H1 (cell line): ENCODE results near the gene ZMIZ1. TPM values are rescaled to one million over a fixed set of nuclear protein-coding genes. Genes with fewer than 3 reads are reported as not detected.

Source experiments
- CTCF ChIA-PET: fragments of 300-600 bp; sonication (Branson Sonifier 250); formaldehyde crosslinking; loops from one replicate; lab custom pipeline; 2021; ENCODE audit not compliant: partially characterized antibody; lab: Charles Lee
- POLR2A ChIA-PET: fragments of 300-600 bp; sonication (Branson Sonifier 250); formaldehyde crosslinking; loops from one replicate; lab custom pipeline; 2021; ENCODE audit warnings: inconsistent platforms; ENCODE audit not compliant: partially characterized antibody; lab: Charles Lee
- DNase-seq, 2 experiments: peaks; one replicate each; pipeline versions ENCODE4 v3.0.0 to v3.0.0-alpha.2; 2010 to 2022; ENCODE audit warnings: low spot score in 2 of 2, low read depth in 1 of 2, mixed read lengths in 1 of 2
- FAIRE-seq: peaks from 2 replicates; lab custom pipeline; 2011; peaks lifted over from hg19 to GRCh38; lab: Jason Lieb, UNC
- H2AFZ ChIP-seq: 2 replicates; pipeline ENCODE4 v1.8.1; 2012; ENCODE audit warnings: low read length, inconsistent platforms
- H2AK5ac ChIP-seq: 2 replicates; pipeline ENCODE4 v1.6.1; 2013; ENCODE audit warnings: low read depth, low read length
- H2BK120ac ChIP-seq: replicated peaks from 2 replicates; pipeline ENCODE3; 2013; ENCODE audit warnings: low read depth, low read length, inconsistent platforms
- H2BK12ac ChIP-seq: 2 replicates; pipeline ENCODE4 v1.6.1; 2013; ENCODE audit warnings: low read depth, low read length
- H2BK15ac ChIP-seq: 2 replicates; pipeline ENCODE4 v1.6.1; 2013; ENCODE audit warnings: low read length
- H2BK20ac ChIP-seq: 2 replicates; pipeline ENCODE4 v1.6.1; 2013; ENCODE audit warnings: low read length
- H2BK5ac ChIP-seq: 2 replicates; pipeline ENCODE4 v1.6.1; 2013; ENCODE audit warnings: low read depth, low read length
- H3K14ac ChIP-seq: 2 replicates; pipeline ENCODE4 v1.6.1; 2013; ENCODE audit warnings: inconsistent platforms; ENCODE audit not compliant: insufficient read length
- H3K18ac ChIP-seq: 2 replicates; pipeline ENCODE4 v1.6.1; 2013; ENCODE audit warnings: low read length; ENCODE audit errors: extremely low read depth
- H3K23ac ChIP-seq: 2 replicates; pipeline ENCODE4 v1.6.1; 2013; ENCODE audit warnings: inconsistent platforms; ENCODE audit not compliant: insufficient read length
- H3K23me2 ChIP-seq: 2 replicates; pipeline ENCODE4 v1.6.1; 2013; ENCODE audit warnings: low read depth, low read length
- H3K27ac ChIP-seq: 2 replicates; pipeline ENCODE4 v1.6.1; 2011; ENCODE audit warnings: low read depth, low read length, inconsistent platforms
- H3K27me3 ChIP-seq, 4 experiments: replicated peaks in 1 of 4; 1 replicate in 1 of 4; 2 replicates in 3 of 4; pipeline versions ENCODE4 v1.6.1 to v1.8.1; 2011 to 2013; ENCODE audit warnings: low read length in 3 of 4, mild to moderate bottlenecking in 3 of 4, inconsistent platforms in 2 of 4, mixed read lengths in 2 of 4, moderate library complexity in 1 of 4; ENCODE audit not compliant: control insufficient read depth in 3 of 4, insufficient read depth in 3 of 4; ENCODE audit errors: extremely low read depth in 1 of 4
- H3K36me3 ChIP-seq, 4 experiments: 2 replicates each; pipeline versions ENCODE4 v1.6.1 to v1.8.1; 2011 to 2013; ENCODE audit warnings: mild to moderate bottlenecking in 4 of 4, low read length in 3 of 4, moderate library complexity in 2 of 4, control low read depth in 1 of 4, inconsistent platforms in 1 of 4; ENCODE audit not compliant: insufficient read depth in 4 of 4, control insufficient read depth in 2 of 4
- H3K4ac ChIP-seq: replicated peaks from 2 replicates; pipeline ENCODE3; 2013; ENCODE audit warnings: low read length, low read depth, mixed read lengths, inconsistent platforms; ENCODE audit not compliant: insufficient read length
- H3K4me1 ChIP-seq, 4 experiments: replicated peaks in 1 of 4; 1 replicate in 1 of 4; 2 replicates in 3 of 4; pipeline versions ENCODE4 v1.6.1 to v1.8.1; 2011 to 2013; ENCODE audit warnings: low read length in 3 of 4, inconsistent platforms in 2 of 4, mixed read lengths in 1 of 4; ENCODE audit not compliant: insufficient read depth in 4 of 4, control insufficient read depth in 3 of 4
- H3K4me2 ChIP-seq, 2 experiments: 2 replicates each; pipeline versions ENCODE4 v1.6.1 to v1.8.1; 2011 to 2013; ENCODE audit warnings: low read depth in 2 of 2, low read length in 2 of 2, control low read depth in 1 of 2, inconsistent platforms in 1 of 2, mild to moderate bottlenecking in 1 of 2; ENCODE audit not compliant: insufficient read depth in 1 of 2
- H3K4me3 ChIP-seq, 4 experiments: fragments of 200-600, 300-600 bp in 1 of 4; sonication (generic), shearing (Covaris generic), sonication (Bioruptor Twin) in 1 of 4; 2 replicates each; pipeline versions ENCODE4 v1.5.1 to v1.8.1; 2011 to 2016; ENCODE audit warnings: low read length in 4 of 4, low read depth in 3 of 4, control low read depth in 2 of 4, inconsistent platforms in 2 of 4, mild to moderate bottlenecking in 2 of 4, mixed read lengths in 1 of 4, moderate library complexity in 1 of 4; ENCODE audit not compliant: insufficient read depth in 2 of 4; ENCODE audit errors: extremely low read depth in 1 of 4
- H3K56ac ChIP-seq: replicated peaks from 2 replicates; pipeline ENCODE3; 2013; ENCODE audit warnings: low read depth, mild to moderate bottlenecking, mixed read lengths, low read length, inconsistent platforms; ENCODE audit not compliant: insufficient read length
- H3K79me1 ChIP-seq: 2 replicates; pipeline ENCODE4 v1.6.1; 2013; ENCODE audit warnings: low read depth, low read length, control low read depth
- H3K79me2 ChIP-seq, 2 experiments: 2 replicates each; pipeline versions ENCODE4 v1.6.1 to v1.8.1; 2012 to 2013; ENCODE audit warnings: low read length in 2 of 2, mild to moderate bottlenecking in 2 of 2, inconsistent platforms in 1 of 2; ENCODE audit not compliant: insufficient read depth in 2 of 2, control insufficient read depth in 1 of 2
- H3K9ac ChIP-seq, 4 experiments: replicated peaks in 1 of 4; 1 replicate in 1 of 4; 2 replicates in 3 of 4; pipeline versions ENCODE4 v1.6.1 to v1.8.1; 2011 to 2013; ENCODE audit warnings: low read depth in 3 of 4, low read length in 3 of 4, control low read depth in 2 of 4, mild to moderate bottlenecking in 2 of 4, moderate library complexity in 2 of 4, inconsistent platforms in 1 of 4; ENCODE audit errors: extremely low read depth in 1 of 4
- H3K9me3 ChIP-seq, 2 experiments: 2 replicates each; pipeline versions ENCODE4 v1.6.1 to v1.8.1; 2012 to 2013; ENCODE audit warnings: mild to moderate bottlenecking in 2 of 2, moderate library complexity in 2 of 2, control low read depth in 1 of 2, inconsistent platforms in 1 of 2, low read depth in 1 of 2, low read length in 1 of 2, mixed read lengths in 1 of 2; ENCODE audit not compliant: insufficient read depth in 2 of 2
- H4K20me1 ChIP-seq, 2 experiments: replicated peaks in 1 of 2; 2 replicates each; pipeline versions ENCODE3 to v1.8.1; 2011 to 2013; ENCODE audit warnings: inconsistent platforms in 2 of 2, low read length in 2 of 2, mild to moderate bottlenecking in 1 of 2; ENCODE audit not compliant: insufficient read depth in 2 of 2, control insufficient read depth in 1 of 2
- H4K5ac ChIP-seq: 2 replicates; pipeline ENCODE4 v1.6.1; 2013; ENCODE audit warnings: low read length, low read depth, mixed read lengths, inconsistent platforms; ENCODE audit not compliant: insufficient read length
- H4K8ac ChIP-seq: 2 replicates; pipeline ENCODE4 v1.8.0; 2013; ENCODE audit warnings: mild to moderate bottlenecking, moderate library complexity, low read length, inconsistent platforms; ENCODE audit not compliant: insufficient read depth; ENCODE audit errors: extremely low read depth
- H4K91ac ChIP-seq: replicated peaks from 2 replicates; pipeline ENCODE3; 2013; ENCODE audit warnings: low read length, mixed read lengths, inconsistent platforms; ENCODE audit not compliant: insufficient read length
- CHD1 ChIP-seq: IDR thresholded peaks from 2 replicates; pipeline ENCODE4 v1.6.1; 2012; ENCODE audit warnings: low read depth, low read length, improper control_type of control experiment
- GTF2F1 ChIP-seq: IDR thresholded peaks from 2 replicates; pipeline ENCODE4 v1.6.1; 2012; ENCODE audit warnings: low read depth, low read length, improper control_type of control experiment, borderline replicate concordance
- KDM1A ChIP-seq: fragments of 200-600, 300-600 bp; sonication (generic); IDR thresholded peaks from 2 replicates; pipeline ENCODE4 v1.7.1; 2016; ENCODE audit warnings: mild to moderate bottlenecking, low read length, borderline replicate concordance
- RBBP5 ChIP-seq: IDR thresholded peaks from 2 replicates; pipeline ENCODE4 v1.7.1; 2012; ENCODE audit warnings: low read depth, mild to moderate bottlenecking, inconsistent platforms, low read length, moderate library complexity, borderline replicate concordance
- SIX5 ChIP-seq: IDR thresholded peaks from 2 replicates; pipeline ENCODE4 v1.6.1; 2011; ENCODE audit warnings: mild to moderate bottlenecking, low read depth, low read length
- WGBS, 2 experiments: shearing (Covaris generic) in 1 of 2; methylation state at CpG; one replicate each; pipeline versions ENCODE4 v1.1.6 to v1.1.7; 2013 to 2015; ENCODE audit warnings: low lambda C conversion rate in 2 of 2, mixed read lengths in 2 of 2, inconsistent platforms in 1 of 2, low coverage in 1 of 2, missing lambda C conversion rate in 1 of 2; ENCODE audit not compliant: insufficient replicate concordance in 2 of 2, insufficient coverage in 1 of 2, insufficient read length in 1 of 2; ENCODE audit errors: extremely low coverage in 1 of 2, missing lambda C conversion rate in 1 of 2; 5-methylcytosine and 5-hydroxymethylcytosine counted together
- polyA plus RNA-seq, 7 experiments: library from polyadenylated mRNA; depleted of rRNA in 3 of 7; stranded (reverse) in 5 of 7; unstranded in 2 of 7; fragments of >200 nt in 5 of 7; fragments of 200-250 nt in 2 of 7; gene quantifications; 1 replicate in 5 of 7; 2 replicates in 1 of 7; 4 replicates in 1 of 7; pipeline versions ENCODE4 v1.2.1 to v1.2.3, GENCODE V29; 2011 to 2013; ENCODE audit warnings: missing spikeins in 2 of 7, mixed read lengths in 2 of 7
- total RNA-seq: library from RNA; stranded (reverse); fragmentation: NEBNext Ultra II Directional; extraction: Animal tissue kit (Norgen Biotek cat#: 25700); gene quantifications from 2 replicates; pipeline ENCODE4 v1.2.1, GENCODE V29; 2021

ZMIZ1 gene
- total and polyA plus RNA-seq, 2 of the 8 experiments (the other 6 are each of a cell fraction or from before 2014, with no cell fraction given) = 8.1 to 28.0 TPM

DNA sequence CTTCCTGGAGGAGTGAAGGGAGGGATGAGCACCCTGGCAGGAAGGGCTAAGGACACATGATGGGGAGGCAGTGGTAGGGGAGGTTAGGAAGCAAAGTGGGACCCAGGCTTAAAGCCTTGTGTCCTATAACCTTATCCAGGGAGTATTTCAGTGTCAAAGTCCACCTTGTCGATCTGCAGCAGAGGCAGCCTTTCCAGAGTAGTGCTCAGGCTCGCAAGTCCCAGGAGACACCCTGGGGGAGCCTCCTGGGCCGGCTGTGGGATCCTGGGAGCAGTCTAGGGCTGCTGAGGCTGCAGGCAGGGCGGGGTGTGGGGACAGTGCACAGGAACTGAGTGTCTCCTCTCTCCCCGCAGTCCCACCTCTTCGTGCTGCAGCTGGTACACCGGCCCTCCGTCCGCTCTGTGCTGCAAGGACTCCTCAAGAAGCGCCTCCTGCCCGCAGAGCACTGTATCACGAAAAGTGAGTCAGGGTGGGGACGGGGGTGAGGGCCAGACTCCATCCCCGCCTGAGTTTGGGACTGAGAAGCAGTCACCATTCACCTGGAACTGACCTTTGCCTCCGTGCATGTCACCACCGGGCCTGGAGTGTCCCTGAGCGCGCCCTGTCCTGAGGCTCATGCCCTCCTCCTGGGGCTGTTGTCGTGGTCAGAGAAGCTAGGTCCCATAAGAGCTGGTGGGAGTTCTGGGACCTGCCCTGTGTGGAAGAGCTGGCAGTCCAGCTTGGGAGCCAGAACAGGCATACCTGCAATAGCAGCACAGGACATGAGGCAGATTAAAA lies 233.2 kb downstream of the ZMIZ1 start:
- ChIA-PET CTCF (interaction anchor here (0.6 to 1.9 kb wide), 5 partner anchors 9 to 899 kb away, joined by 3 to 6 read pairs (median 3); no protein-coding TSS in a partner anchor), POLR2A (no interaction called here)
- Histone ChIP-seq H3K4ac (no peak overlapping the region), H3K9me3 (no peaks in the 10 kb centered on the region), H3K36me3 (peaks cover 16 to 63% (median 39%) of the 10 kb centered on the region in 4 experiments; a peak in 5 of 8 replicates), H3K14ac (no peak overlapping the region), H3K27ac (no peak overlapping the region), H2BK20ac (no peak overlapping the region), H2AK5ac (no peak overlapping the region), H2BK15ac (no peak overlapping the region), H2AFZ (no peak overlapping the region), H3K9ac (no peak overlapping the region), H2BK12ac (no peak overlapping the region), H4K8ac (no peak overlapping the region), H3K23ac (no peak overlapping the region), H3K4me2 (no peak overlapping the region), H3K18ac (no peak overlapping the region), H2BK5ac (no peak overlapping the region), H4K91ac (no peak overlapping the region), H4K20me1 (peaks cover 0 to 7% of the 10 kb centered on the region in 2 experiments), H4K5ac (no peak overlapping the region), H3K56ac (no peak overlapping the region), H3K27me3 (no peaks in the 10 kb centered on the region), H2BK120ac (no peak overlapping the region), H3K79me1 (peaks cover 4% of the 10 kb centered on the region; the same call in 1 of the 2 replicates), H3K79me2 (no peaks in the 10 kb centered on the region), H3K4me1 (no peaks in the 10 kb centered on the region), H3K4me3 (no peak overlapping the region), H3K23me2 (no peaks in the 10 kb centered on the region)
- 94% methylated on average over 17 of the region's 19 CpGs; no CpG with 5 or more reads in 1 of the 2 experiments for WGBS, 2 experiments
- TF ChIP-seq CHD1 (no peak), KDM1A (no peak), RBBP5 (no peak), SIX5 (no peak), GTF2F1 (no peak)
- FAIRE-seq (no peak), DNase-seq (no peak)
